Suprapubic skin (tissue), 4 donors: Measurements from ENCODE around the gene FSD2.

Experiments
- EP300 ChIP-seq: sonication (generic); formaldehyde crosslinking; IDR thresholded peaks from one replicate; pipeline ENCODE4 v1.6.1; 2017; ENCODE audit warnings: antibody characterized with exemption
- POLR2A ChIP-seq, 2 donors: fragments of 450-650 bp; IDR thresholded peaks; one replicate each; pipeline ENCODE4 v1.6.1; 2017; ENCODE audit warnings: antibody characterized with exemption in 2 of 2, mild to moderate bottlenecking in 2 of 2, moderate library complexity in 2 of 2
- POLR2AphosphoS5 ChIP-seq, 3 donors: sonication (generic); formaldehyde crosslinking; IDR thresholded peaks; one replicate each; pipeline ENCODE4 v1.6.1; 2017; ENCODE audit warnings: antibody characterized with exemption in 3 of 3
- TF ChIP-seq, protein P1 (sequence below), 2 donors: fragments of 200-600 bp in 1 of 2; fragments of 450-650 bp in 1 of 2; sonication (generic) in 1 of 2; IDR thresholded peaks; one replicate each; pipeline ENCODE4 v1.5.1; 2016 to 2019; ENCODE audit warnings: antibody characterized with exemption in 2 of 2, mild to moderate bottlenecking in 1 of 2, moderate library complexity in 1 of 2

- TF ChIP-seq, protein P1, sequence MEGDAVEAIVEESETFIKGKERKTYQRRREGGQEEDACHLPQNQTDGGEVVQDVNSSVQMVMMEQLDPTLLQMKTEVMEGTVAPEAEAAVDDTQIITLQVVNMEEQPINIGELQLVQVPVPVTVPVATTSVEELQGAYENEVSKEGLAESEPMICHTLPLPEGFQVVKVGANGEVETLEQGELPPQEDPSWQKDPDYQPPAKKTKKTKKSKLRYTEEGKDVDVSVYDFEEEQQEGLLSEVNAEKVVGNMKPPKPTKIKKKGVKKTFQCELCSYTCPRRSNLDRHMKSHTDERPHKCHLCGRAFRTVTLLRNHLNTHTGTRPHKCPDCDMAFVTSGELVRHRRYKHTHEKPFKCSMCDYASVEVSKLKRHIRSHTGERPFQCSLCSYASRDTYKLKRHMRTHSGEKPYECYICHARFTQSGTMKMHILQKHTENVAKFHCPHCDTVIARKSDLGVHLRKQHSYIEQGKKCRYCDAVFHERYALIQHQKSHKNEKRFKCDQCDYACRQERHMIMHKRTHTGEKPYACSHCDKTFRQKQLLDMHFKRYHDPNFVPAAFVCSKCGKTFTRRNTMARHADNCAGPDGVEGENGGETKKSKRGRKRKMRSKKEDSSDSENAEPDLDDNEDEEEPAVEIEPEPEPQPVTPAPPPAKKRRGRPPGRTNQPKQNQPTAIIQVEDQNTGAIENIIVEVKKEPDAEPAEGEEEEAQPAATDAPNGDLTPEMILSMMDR (IDR thresholded peaks at IDR 0.05) = no peak
- TF ChIP-seq POLR2A (IDR thresholded peaks at IDR 0.05) = no peak
- no peak for TF ChIP-seq POLR2AphosphoS5 (IDR thresholded peaks at IDR 0.05)
- no peak for TF ChIP-seq EP300
Measured at GRCh38 chr15:82850731-82851130, 44.9 kb upstream of the FSD2 start.
